ENCODE measurements around the gene PLCD3. TPM values are rescaled to one million over a fixed set of nuclear protein-coding genes. Genes with fewer than 3 reads are reported as not detected.
A peak's percentile ranks its signal among the peaks of the same experiment; 100 is the strongest.

Gene PLCD3
- total and polyA plus RNA-seq, 2 of the 13 experiments (the other 11 are each of a cell fraction or from before 2014, with no cell fraction given) = 11.3 to 39.1 TPM

GRCh38 chr17:45060382-45060796 is 71.9 kb downstream of the PLCD3 start (continued):
- 0 out of 2 replicates have a peak, but pooled peaks have one; percentile 13 for TF ChIP-seq AKNA (CRISPR knock-in tag; IDR thresholded peaks at IDR 0.05; ENCODE audit: borderline replicate concordance)
- no peak for TF ChIP-seq ARID4A (CRISPR knock-in tag; IDR thresholded peaks at IDR 0.05; ENCODE audit: borderline replicate concordance)
- TF ChIP-seq ZNF609 (CRISPR knock-in tag; IDR thresholded peaks at IDR 0.05; ENCODE audit: borderline replicate concordance) = peak; percentile 47; the same call in 1 of the 2 replicates
- no peak for TF ChIP-seq PHB2 (IDR thresholded peaks at IDR 0.05; ENCODE audit: partially characterized antibody)
- peak; percentile 47 for TF ChIP-seq ZNF770 (CRISPR knock-in tag; IDR thresholded peaks at IDR 0.05)
- TF ChIP-seq ZNF724P (CRISPR knock-in tag; IDR thresholded peaks at IDR 0.05; ENCODE audit: borderline replicate concordance) = peak; percentile 37; the same call in 1 of the 2 replicates
- 0 out of 2 replicates have a peak, but pooled peaks have one; percentile 39 for TF ChIP-seq ZZZ3 (CRISPR knock-in tag; IDR thresholded peaks at IDR 0.05; ENCODE audit: borderline replicate concordance)
- no peak for TF ChIP-seq ZBTB7A (CRISPR knock-in tag; IDR thresholded peaks at IDR 0.05)
- TF ChIP-seq ZBTB2 (CRISPR knock-in tag; IDR thresholded peaks at IDR 0.05; ENCODE audit: low read depth) = no peak
- TF ChIP-seq BRCA1 (CRISPR knock-in tag; IDR thresholded peaks at IDR 0.05) = 0 out of 2 replicates have a peak, but pooled peaks have one; percentile 81
